GM21381 (cell line): ENCODE measurements around the gene CHST11.

Experiments used
- ATAC-seq: cut with Tn5 transposase; IDR thresholded peaks from one replicate; pipeline ENCODE4 v1.9.1; 2021; ENCODE audit warnings: mild to moderate bottlenecking, moderate library complexity; ENCODE audit not compliant: unreplicated experiment

Gene CHST11

DNA sequence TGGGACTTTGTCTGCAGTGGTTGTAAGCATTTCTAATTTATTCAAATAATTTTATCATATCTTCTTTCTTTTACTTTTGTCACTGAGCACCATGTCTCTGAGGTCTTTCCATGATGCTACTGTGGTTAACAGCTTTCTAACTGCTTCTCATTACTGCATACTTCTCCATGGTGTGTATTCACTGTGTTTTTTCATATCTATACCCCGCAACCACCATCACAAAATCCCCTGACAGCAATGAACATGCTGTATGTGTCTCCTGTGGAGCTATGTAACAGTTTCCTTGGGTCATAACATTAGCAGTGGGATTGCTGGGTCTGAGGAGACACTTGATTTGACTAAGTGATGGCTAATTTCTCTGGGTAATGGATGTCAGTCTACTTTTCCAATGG, 29.2 kb upstream of the CHST11 start:
- ATAC-seq = peak; percentile 52

DNA sequence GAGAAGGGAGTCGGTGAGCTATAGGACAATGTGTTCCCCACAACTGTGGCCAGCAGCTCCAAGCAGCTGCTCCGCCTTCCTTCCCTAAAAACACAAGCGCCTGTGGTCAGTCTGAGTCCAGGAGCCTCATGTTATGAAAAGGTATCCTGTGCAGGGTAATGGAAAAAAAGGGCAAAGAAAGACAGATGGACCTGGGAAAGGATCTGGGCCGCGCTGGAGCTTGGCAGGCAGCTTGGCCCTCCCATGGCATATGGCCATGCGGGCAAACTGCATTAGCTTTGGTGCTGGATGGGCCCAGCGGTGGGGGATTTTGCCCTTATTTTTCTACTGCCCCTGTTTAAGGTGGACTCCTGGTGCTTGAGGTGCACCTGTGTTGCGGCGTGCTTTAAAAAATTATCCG, 23.7 kb upstream of the CHST11 start:
- no peak for ATAC-seq

GRCh38 chr12:104434129-104434528, 22.6 kb upstream of the CHST11 start:
- ATAC-seq = no peak

DNA sequence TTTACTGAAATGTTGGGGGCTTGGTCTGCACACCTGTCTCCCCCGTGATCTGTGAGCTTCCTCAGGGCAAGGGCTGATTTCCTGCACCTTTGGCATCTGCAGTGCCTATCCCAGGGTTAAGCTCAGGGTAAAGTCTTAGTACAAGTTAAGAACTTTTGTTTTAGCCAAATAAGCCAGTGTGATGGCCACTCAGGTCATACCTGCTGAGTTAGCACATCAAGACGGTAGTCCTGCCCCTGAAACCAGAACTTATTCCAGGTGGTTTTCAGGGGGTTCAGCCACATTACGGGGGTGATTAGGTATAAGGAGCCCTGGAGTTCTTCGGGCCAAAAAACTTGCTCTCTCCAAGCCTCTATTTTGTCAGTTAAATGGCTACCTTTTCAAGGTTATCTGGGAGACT, 21.6 kb upstream of the CHST11 start:
- no peak for ATAC-seq

GRCh38 chr12:104435765-104436164, 21.0 kb upstream of the CHST11 start:
- ATAC-seq = no peak

- ATAC-seq = no peak
Measured at GRCh38 chr12:104436790-104437189, 20.0 kb upstream of the CHST11 start.

GRCh38 chr12:104438134-104438533, 18.6 kb upstream of the CHST11 start:
- ATAC-seq = no peak

GRCh38 chr12:104439137-104439536, 17.6 kb upstream of the CHST11 start:
- no peak for ATAC-seq

DNA sequence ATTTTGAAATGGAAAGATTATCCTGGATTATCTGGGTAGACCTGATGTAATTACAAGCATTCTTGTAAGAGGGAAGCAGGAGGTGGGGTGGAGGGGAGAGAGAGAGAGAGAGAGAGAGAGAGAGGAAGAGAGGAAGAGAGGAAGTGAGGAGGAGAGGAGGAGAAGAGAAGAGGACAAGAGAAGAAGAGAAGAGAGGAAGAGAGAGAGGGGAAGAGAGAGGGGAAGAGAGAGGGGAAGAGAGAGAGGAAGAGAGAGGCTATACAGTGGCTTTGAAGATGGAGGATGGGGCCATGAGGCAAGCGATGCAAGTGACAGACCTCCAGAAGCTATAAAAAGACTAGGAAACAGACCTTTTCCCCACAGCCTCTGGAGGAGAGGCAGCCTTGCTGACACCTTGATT, 13.7 kb upstream of the CHST11 start:
- ATAC-seq = no peak

DNA sequence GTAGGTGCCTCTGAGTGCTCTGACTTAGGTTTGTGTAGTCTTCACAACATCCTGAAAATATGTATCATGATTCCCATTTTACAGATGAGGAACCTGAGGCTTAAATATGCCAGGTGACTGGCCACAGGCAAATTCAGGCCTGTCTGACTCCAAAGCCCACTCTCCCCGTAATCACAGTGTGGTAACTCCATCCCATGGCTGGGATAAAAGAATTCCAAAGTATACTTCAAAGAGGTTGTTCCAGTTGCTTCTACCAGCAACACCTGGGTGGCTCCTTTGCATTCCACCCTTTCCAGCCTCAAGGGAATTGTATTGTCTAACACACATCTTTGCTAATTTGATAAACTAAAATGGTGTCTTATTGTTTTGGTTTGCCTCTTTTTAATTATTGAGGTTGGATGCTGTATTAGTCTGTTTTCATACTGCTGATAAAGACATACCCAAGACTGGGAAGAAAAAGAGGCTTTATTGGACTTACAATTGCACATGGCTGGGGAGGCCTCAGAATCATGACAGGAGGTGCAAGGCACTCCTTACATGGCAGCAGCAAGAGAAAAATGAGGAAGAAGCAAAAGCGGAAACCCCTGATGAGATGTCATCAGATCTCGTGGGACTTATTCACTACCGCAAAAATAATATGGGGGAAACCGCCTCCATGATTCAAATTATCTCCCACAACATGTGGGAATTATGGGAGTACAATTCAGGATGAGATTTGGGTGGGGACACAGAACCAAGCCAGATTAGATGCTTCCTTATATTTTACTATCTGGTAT, 9.9 kb upstream of the CHST11 start:
- ATAC-seq = no peak

DNA sequence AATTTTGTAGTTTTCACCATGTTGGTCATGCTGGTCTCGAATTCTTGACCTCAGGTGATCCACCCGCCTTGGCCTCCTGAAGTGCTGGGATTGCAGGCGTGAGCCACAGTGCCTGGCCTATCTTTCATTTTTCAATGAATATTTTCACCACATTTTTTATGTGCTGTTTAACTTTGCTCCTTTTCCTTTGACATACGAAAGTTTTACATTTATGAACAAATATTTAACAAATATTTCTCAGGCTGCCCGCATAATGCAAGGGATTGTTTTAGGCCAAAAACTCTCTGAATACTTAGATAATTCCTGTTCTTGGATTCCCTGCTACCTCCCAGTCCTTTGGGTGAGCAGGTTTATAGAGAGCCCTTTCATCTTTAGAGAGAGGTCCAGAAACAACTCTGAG, 8.7 kb upstream of the CHST11 start:
- no peak for ATAC-seq

DNA sequence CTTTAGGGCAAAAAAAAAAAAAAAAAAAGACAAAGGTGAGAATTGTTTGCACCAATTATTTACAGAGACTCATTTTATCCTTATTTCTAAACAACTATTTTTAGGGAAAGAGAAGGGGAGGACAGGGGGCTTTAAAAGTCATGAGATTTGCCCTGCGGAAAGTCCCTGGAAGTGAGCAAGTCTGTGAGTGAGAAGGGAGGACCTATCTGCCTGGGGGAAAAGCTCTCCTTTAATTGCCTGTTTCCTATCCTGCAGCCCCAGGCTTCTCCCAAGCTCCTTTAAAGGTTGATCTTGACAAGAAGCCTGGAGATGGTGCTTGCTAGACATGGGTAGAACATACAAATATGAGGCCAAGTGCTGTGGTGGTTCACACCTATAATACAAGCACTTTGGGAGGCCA, 8.3 kb upstream of the CHST11 start:
- ATAC-seq = no peak

DNA sequence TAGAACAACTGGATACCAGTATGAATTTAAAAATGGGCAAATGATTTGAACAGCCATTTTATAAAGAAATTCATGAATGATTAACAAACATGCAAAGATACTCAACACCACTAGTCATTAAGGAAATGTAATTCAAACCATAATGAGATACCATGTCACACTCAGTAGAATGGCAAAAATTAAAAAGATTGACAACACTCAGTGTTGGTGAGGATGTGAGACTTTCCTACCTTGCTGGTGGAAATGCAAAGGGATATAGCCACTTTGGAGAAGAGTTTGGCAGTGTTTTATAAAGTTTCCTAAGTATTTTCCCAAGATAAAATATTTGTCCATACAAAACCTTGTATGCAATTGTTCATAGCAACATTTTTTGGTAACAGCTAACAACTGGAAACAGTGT, 6.0 kb upstream of the CHST11 start:
- ATAC-seq = no peak

DNA sequence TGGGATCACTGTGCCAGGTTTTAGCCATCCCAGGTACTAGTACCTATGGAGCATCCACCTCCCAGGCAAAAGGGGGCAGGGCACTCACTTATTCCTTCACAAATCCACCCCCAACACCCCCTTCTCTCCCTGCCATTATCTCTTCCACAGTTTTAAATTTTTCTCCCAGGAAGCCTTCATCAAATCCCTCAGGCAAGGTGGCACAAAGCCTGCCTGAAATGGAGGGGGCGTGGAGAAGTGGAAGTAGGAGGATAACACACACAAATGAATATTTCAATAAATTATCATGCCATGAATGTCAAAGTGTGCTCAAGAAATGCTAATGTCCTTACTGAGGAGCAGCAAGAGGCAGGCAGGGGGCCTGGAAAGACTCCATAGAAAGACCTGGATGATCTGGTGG, 4.7 kb upstream of the CHST11 start:
- ATAC-seq = no peak

- ATAC-seq = no peak
Measured at GRCh38 chr12:104453133-104453532, 3.6 kb upstream of the CHST11 start.

GRCh38 chr12:104454997-104455396, 1.8 kb upstream of the CHST11 start:
- ATAC-seq = no peak

GRCh38 chr12:104455578-104456416, 951 bp upstream of the CHST11 start:
- no peak for ATAC-seq

- ATAC-seq = peak; percentile 13
Measured at GRCh38 chr12:104456950-104457745, 400 bp downstream of the CHST11 start.

GRCh38 chr12:104457746-104458693, 1.3 kb downstream of the CHST11 start:
- no peak for ATAC-seq

DNA sequence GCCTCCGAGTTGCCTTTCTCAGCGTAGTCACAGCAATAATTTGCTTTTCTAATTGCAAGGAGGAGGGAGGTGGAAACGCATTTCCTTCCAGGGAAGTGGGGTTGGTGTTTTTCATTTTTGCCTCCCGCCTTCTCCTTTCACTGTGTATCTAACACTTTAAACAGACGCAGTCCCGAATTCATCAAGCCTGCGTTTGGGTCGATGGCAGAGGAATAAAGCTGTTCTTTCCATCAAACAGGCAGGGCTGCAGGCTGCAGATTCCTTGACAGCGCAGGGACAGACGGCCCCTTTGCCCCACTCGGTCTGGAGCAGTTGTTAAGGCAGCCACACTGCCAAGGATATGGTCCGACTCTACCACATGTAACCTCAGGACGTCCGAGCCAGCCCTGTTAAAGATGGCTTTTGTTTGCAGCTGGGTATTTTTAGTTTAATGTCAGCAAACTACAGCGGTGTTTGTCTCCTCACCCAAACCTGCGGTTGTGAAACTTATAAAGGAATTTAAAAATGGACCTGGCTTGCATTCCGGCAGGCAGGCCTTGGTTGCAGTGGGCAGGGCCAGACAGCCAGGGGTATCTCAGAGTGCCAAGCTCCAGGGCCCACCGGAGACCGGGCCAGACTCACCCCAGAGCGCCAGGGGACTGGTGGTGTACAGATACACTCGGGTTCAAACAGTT, 2.1 kb downstream of the CHST11 start:
- no peak for ATAC-seq
